Stimulated activated CD8-positive, alpha-beta memory T cell treated with anti-CD3 and anti-CD28 coated beads, Interleukin-15, amount 100 ng/mL, for 4 hours (primary cell): ENCODE results near the gene RBM7.

ENCODE experiments used
- DNase-seq, 2 donors: peaks; one replicate each; pipeline ENCODE4 v3.0.0-alpha.2; 2020; ENCODE audit warnings: low read depth in 2 of 2

RBM7 gene

GRCh38 chr11:114448749-114449482, 48.5 kb downstream of the RBM7 start:
- no peak for DNase-seq

- DNase-seq, result no peak
These were observed 49.4 kb downstream of the RBM7 start for GRCh38 chr11:114449845-114450244.

GRCh38 chr11:114452399-114452798, 51.9 kb downstream of the RBM7 start:
- no peak for DNase-seq
